GM18498 (cell line): ENCODE measurements around the gene ZFP92.

ENCODE experiments used
- ATAC-seq: cut with Tn5 transposase; IDR thresholded peaks from one replicate; pipeline ENCODE4 v1.9.1; 2021; ENCODE audit warnings: mild to moderate bottlenecking, moderate library complexity; ENCODE audit not compliant: unreplicated experiment

ZFP92 gene

GRCh38 chrX:153454901-153455550 is 43.8 kb downstream of the ZFP92 start:
- ATAC-seq, result no peak

GRCh38 chrX:153455571-153455970 is 44.3 kb downstream of the ZFP92 start:
- no peak for ATAC-seq

- ATAC-seq, result no peak
Measured at GRCh38 chrX:153456161-153456560, 44.9 kb downstream of the ZFP92 start.

- ATAC-seq, result no peak
Measured at GRCh38 chrX:153456704-153457103, 45.4 kb downstream of the ZFP92 start.

GRCh38 chrX:153457136-153457825 is 46.0 kb downstream of the ZFP92 start:
- no peak for ATAC-seq

GRCh38 chrX:153457827-153458466 is 46.7 kb downstream of the ZFP92 start:
- ATAC-seq, result no peak

GRCh38 chrX:153458476-153458875 is 47.2 kb downstream of the ZFP92 start:
- ATAC-seq, result no peak

- no peak for ATAC-seq
Measured at GRCh38 chrX:153459986-153460385, 48.7 kb downstream of the ZFP92 start.

GRCh38 chrX:153460826-153461225 is 49.6 kb downstream of the ZFP92 start:
- no peak for ATAC-seq
